CD4-positive, alpha-beta T cell (primary cell): ENCODE measurements around the gene CEP97. TPM values are rescaled to one million over a fixed set of nuclear protein-coding genes. Genes with fewer than 3 reads are reported as not detected.
A peak's percentile ranks its signal among the peaks of the same experiment; 100 is the strongest.

ENCODE experiments used
- ATAC-seq: fragments of 200-7000 bp; cut with Tn5 transposase; one replicate; pipeline ENCODE4 v1.10.0; 2022; ENCODE audit warnings: mild to moderate bottlenecking; ENCODE audit not compliant: poor library complexity
- CTCF ChIA-PET: fragments of 350-600 bp; sonication (Branson Sonifier 250); formaldehyde crosslinking; loops from one replicate; lab custom pipeline; 2021; ENCODE audit warnings: antibody characterized with exemption, inconsistent platforms; lab: Charles Lee
- POLR2A ChIA-PET: fragments of 350-600 bp; sonication (Branson Sonifier 250); formaldehyde crosslinking; loops from one replicate; lab custom pipeline; 2021; ENCODE audit warnings: antibody characterized with exemption, inconsistent platforms; lab: Charles Lee
- DNase-seq, 14 experiments: peaks; one replicate each; pipeline ENCODE4 v3.0.0-alpha.2; 2013 to 2020; ENCODE audit warnings: mixed read lengths in 2 of 14
- H3K27ac ChIP-seq, 2 donors: one replicate each; pipeline versions ENCODE4 v1.5.1 to v1.7.0; 2013; ENCODE audit warnings: low read length in 2 of 2, low read depth in 1 of 2, mild to moderate bottlenecking in 1 of 2
- H3K27me3 ChIP-seq, 2 experiments: 1 replicate in 1 of 2; 2 replicates in 1 of 2; pipeline versions ENCODE4 v1.6.1 to v1.7.0; 2013; ENCODE audit warnings: low read length in 2 of 2, control low read depth in 1 of 2, mild to moderate bottlenecking in 1 of 2, moderate library complexity in 1 of 2; ENCODE audit not compliant: insufficient read depth in 2 of 2, control insufficient read depth in 1 of 2
- H3K36me3 ChIP-seq: one replicate; pipeline ENCODE4 v1.6.1; 2013; ENCODE audit warnings: low read length, control low read depth; ENCODE audit not compliant: insufficient read depth
- H3K4me1 ChIP-seq: one replicate; pipeline ENCODE4 v1.6.1; 2013; ENCODE audit warnings: low read length, control low read depth; ENCODE audit not compliant: insufficient read depth
- H3K4me3 ChIP-seq: one replicate; pipeline ENCODE4 v1.5.1; 2013; ENCODE audit warnings: mild to moderate bottlenecking, low read length, moderate library complexity
- H3K9me3 ChIP-seq, 2 experiments: 1 replicate in 1 of 2; 2 replicates in 1 of 2; pipeline versions ENCODE4 v1.6.1 to v1.7.0; 2013; ENCODE audit warnings: low read length in 2 of 2, mild to moderate bottlenecking in 2 of 2, control low read depth in 1 of 2, moderate library complexity in 1 of 2; ENCODE audit not compliant: control insufficient read depth in 1 of 2, insufficient read depth in 1 of 2
- H3K27ac Mint-ChIP-seq: one replicate; pipeline ENCODE4 v1.8.0; 2020; ENCODE audit warnings: mixed read lengths
- H3K27me3 Mint-ChIP-seq: one replicate; pipeline ENCODE4 v1.8.0; 2021; ENCODE audit warnings: mixed read lengths
- H3K36me3 Mint-ChIP-seq: one replicate; pipeline ENCODE4 v1.8.0; 2021; ENCODE audit warnings: low read depth, mixed read lengths
- H3K4me1 Mint-ChIP-seq: one replicate; pipeline ENCODE4 v1.8.0; 2021; ENCODE audit warnings: low read depth, mixed read lengths
- H3K4me3 Mint-ChIP-seq: one replicate; pipeline ENCODE4 v1.8.0; 2020; ENCODE audit warnings: mild to moderate bottlenecking, mixed read lengths
- H3K9me3 Mint-ChIP-seq: one replicate; pipeline ENCODE4 v1.8.0; 2020; ENCODE audit warnings: mixed read lengths
- CTCF ChIP-seq: fragments of 200-600 bp; IDR thresholded peaks from one replicate; pipeline ENCODE4 v1.8.0; 2022; ENCODE audit warnings: antibody characterized with exemption, mild to moderate bottlenecking
- intact Hi-C, 2 experiments: fragments of 100-400 bp; cut with DNase I in 1 of 2; cut with micrococcal nuclease in 1 of 2; formaldehyde crosslinking; loops; one replicate each; pipeline versions ENCODE4 v1.15.1 to v1.9.0; 2023 to 2025; cut with DNase I, micrococcal nuclease
- total RNA-seq, 174 experiments: library from RNA in 2 of 174; stranded (reverse) in 2 of 174; gene quantifications; one replicate each; pipeline ENCODE4 v1.2.3 and lab custom pipeline; 2021 to 2026

CEP97 gene
- total RNA-seq, 2 experiments from 2014 or later = 6.3 to 6.6 TPM

DNA sequence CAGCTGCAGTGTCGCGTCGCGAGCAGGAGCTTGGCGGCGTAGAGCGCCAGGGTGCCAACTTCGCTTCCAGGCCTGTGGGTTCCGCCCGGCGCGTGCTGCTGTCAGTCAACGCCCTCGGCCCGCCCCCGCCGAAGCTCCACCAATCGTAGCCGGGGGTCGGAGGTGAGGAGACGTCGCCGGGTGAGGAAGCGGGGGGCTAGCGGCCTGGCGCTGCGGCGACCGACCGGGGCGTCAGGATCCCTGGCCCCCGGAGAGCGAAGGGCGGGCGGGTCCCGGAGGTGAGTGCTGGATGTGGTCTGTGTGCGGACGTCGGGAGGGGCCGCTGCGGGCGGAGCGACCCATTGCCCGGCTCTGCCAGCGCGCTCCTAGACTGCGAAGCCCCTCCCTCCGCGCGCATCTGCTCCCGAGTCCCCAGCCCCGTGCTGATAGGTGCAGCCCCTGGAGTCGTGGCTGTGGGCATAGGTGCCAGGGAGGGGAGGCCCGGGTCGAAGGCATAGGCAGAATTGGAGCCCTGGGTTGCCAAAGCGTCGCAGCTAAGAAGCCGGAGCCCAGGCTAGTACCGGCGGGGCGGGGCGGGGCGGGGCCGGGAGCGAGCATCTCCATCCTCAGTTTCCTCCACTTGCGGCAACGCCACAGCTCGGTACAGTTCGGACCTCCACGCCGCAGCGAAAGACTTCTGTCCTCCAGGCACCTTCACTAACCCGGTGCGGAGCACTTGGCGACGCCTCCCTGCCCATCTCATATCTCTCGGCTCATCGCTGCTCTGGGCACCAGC, 54.8 kb downstream of the CEP97 start, which contains the start of gene NXPE3:
Gene NXPE3 (plus strand): TSS at position 165 of the 775 bp plus-strand sequence. CDS start 6,386 bp downstream, outside the sequence.
- peak within 1 kb of the TSS; percentile 100 for H3K27ac Mint-ChIP-seq
- POLR2A ChIA-PET = interaction anchor here (0.6 to 1.8 kb wide), 26 partner anchors 10 to 450 kb away, joined by 3 to 51 read pairs (median 4); partner anchors contain the start of genes CEP97, NFKBIZ, PCNP and RPL24
- H3K27me3 Mint-ChIP-seq = no peaks in the 10 kb centered on the region
- H3K4me1 Mint-ChIP-seq = peaks cover 62% of the 10 kb centered on the region
- intact Hi-C loops = loop anchor here (2.0 to 10.0 kb wide), 4 partner anchors 54 to 1067 kb away; partner anchors contain the start of genes CEP97 (in 1 of the 2), PCNP (in 1 of the 2) and ZBTB11 (in 1 of the 2)
- Histone ChIP-seq H3K36me3 (peaks cover 18% of the 10 kb centered on the region), H3K27me3 (no peaks in the 10 kb centered on the region), H3K4me3 (peak within 1 kb of the TSS; percentile 89), H3K4me1 (peaks cover 26% of the 10 kb centered on the region), H3K9me3 (no peaks in the 10 kb centered on the region), H3K27ac (peak within 1 kb of the TSS; percentile 87 to 89)
- H3K9me3 Mint-ChIP-seq = no peaks in the 10 kb centered on the region
- DNase-seq = peak; percentile 88 to 96 (median 93)
- peaks cover 35% of the 10 kb centered on the region for H3K36me3 Mint-ChIP-seq
- peak; percentile 91 for ATAC-seq
- TF ChIP-seq CTCF = no peak
- H3K4me3 Mint-ChIP-seq = peak within 1 kb of the TSS; percentile 98
- CTCF ChIA-PET = interaction anchor here (1.0 to 1.4 kb wide), 3 partner anchors 24 to 58 kb away, joined by 3 to 6 read pairs (median 5); partner anchors contain the start of gene CEP97

DNA sequence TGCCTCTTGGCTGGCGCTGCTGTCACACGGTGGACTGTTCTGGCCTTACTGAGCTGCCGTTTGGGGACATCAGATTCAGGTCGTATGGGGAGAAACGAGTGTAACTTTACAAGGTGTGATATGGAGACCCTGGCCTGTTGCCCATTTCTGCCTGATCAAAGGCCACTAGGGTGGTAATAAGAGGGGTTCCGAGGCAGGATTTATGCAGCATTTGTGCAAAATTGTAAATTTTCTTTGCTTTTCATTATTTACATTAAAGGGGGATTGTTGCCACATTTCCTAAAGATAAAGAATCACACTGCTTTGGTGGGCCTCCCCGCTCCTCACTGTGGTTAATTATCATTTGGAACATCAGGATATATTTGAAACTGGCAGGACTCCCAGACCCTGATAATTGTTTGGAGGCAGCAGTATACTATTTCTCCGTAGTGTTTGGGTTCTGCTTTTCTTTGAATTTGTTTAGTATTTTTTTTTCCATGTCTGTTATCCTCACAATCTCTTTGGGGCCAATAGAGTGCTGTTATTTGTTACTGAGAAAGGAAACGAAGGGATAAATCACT, 55.5 kb downstream of the CEP97 start:
- Histone ChIP-seq H3K27ac (peak overlapping the region; percentile 87 to 89), H3K4me1 (peaks cover 32% of the 10 kb centered on the region), H3K27me3 (no peaks in the 10 kb centered on the region), H3K4me3 (peak overlapping the region; percentile 89), H3K36me3 (peaks cover 25% of the 10 kb centered on the region), H3K9me3 (no peaks in the 10 kb centered on the region)
- H3K27ac Mint-ChIP-seq = peak overlapping the region; percentile 100
- H3K36me3 Mint-ChIP-seq = peaks cover 42% of the 10 kb centered on the region
- TF ChIP-seq CTCF = no peak
- no peaks in the 10 kb centered on the region for H3K27me3 Mint-ChIP-seq
- no peaks in the 10 kb centered on the region for H3K9me3 Mint-ChIP-seq
- ATAC-seq (no peak), DNase-seq (no peak)
- POLR2A ChIA-PET = interaction anchor here (0.8 to 1.8 kb wide), 13 partner anchors 9 to 299 kb away, joined by 3 to 51 read pairs (median 15); partner anchors contain the start of genes CEP97, NFKBIZ, RPL24 and TRMT10C
- CTCF ChIA-PET = interaction anchor here (1.0 to 1.4 kb wide), 3 partner anchors 23 to 59 kb away, joined by 3 to 6 read pairs (median 5); partner anchors contain the start of gene CEP97
- intact Hi-C loops = loop anchor here (2.0 to 10.0 kb wide), 5 partner anchors 49 to 1068 kb away; partner anchors contain the start of genes CEP97 (in 1 of the 2), PCNP (in 1 of the 2) and ZBTB11 (in 1 of the 2)
- peak overlapping the region; percentile 98 for H3K4me3 Mint-ChIP-seq
- H3K4me1 Mint-ChIP-seq = peaks cover 69% of the 10 kb centered on the region

DNA sequence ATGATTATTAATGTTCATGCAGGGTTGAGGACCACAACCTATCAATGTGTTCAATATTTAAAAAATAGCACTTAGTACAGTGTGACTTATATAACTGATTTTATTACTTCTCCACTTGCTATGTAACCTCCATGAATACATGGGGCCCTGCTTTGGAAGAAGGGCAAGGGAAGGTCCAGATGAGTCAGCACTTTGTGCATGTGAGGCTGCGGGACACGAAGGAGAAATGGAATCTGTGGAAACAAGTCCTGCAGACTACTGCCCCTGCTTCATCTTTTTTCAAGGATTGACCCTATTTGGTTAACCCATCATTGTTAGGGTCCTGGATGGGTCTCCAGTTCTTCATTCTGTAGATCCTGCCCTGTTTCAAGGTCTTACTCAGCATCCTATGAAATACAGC, 56.2 kb downstream of the CEP97 start:
- Histone ChIP-seq H3K27ac (peak overlapping the region in 1 of 2 donors; percentile 87), H3K4me3 (no peak overlapping the region)
- no peaks in the 10 kb centered on the region for H3K27me3 Mint-ChIP-seq

More for the DNA sequence above, 56.2 kb downstream of the CEP97 start:
- Mint-ChIP-seq H3K4me3 (peak overlapping the region; percentile 98), H3K36me3 (peaks cover 49% of the 10 kb centered on the region), H3K4me1 (peaks cover 73% of the 10 kb centered on the region), H3K9me3 (no peaks in the 10 kb centered on the region), H3K27ac (peak overlapping the region; percentile 100)
- no peak for TF ChIP-seq CTCF
- H3K9me3 ChIP-seq = no peaks in the 10 kb centered on the region
- POLR2A ChIA-PET = interaction anchor here (0.6 to 1.1 kb wide), 2 partner anchors 20 to 207 kb away, joined by 3 to 4 read pairs; partner anchors contain the start of gene PCNP
- peaks cover 31% of the 10 kb centered on the region for H3K36me3 ChIP-seq
- intact Hi-C loops = loop anchor here in 1 of 2 experiments (2.0 kb wide), 1 partner anchor 50 kb away; no protein-coding TSS in a partner anchor
- ATAC-seq (no peak), DNase-seq (peak in 1 of 14 experiments; percentile 21)
- no peaks in the 10 kb centered on the region for H3K27me3 ChIP-seq
- CTCF ChIA-PET = interaction anchor here (1.8 kb wide), 1 partner anchor 22 kb away, joined by 6 read pairs; no protein-coding TSS in a partner anchor
- H3K4me1 ChIP-seq = peaks cover 39% of the 10 kb centered on the region
